ENCODE measurements around the gene SERTAD1.

DNA sequence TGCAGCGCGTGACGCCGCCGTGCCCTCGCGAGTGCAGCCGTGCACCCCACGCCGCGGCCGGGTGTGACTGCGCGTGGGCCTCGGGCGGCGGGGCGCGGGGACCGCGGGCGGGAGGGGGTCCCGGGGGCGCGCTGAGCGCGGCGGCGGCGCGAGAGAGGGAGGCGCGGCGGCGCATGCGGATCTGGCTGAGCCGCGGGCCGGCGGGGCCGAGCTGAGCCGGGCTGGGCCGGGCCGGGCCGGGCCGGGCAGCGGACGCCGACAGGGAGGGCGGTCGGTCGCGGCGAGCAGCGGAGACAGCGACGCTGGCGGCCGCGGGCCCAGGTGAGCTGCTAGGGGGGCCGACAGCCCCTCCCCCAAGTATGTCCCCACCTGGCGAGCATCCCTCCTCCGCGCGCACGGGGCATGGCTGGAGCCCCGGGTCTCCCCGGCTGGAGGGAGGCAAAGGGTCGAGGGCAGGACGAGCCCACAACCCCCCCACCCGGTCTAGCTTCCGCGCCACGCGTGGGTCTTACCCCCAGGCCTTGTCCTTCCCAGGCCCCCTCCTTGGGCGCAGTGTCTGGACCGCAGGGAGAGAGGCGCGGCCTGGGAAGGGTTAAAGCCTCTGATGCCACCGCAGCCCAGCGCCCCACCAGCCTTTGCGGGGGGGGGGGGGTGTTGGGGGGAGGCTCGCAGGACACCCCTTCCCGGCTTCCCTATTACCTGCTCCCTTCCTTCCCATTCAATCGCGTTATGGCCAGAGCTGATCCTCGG, 41.4 kb upstream of the SERTAD1 start, which contains the start of gene SPTBN4:
- TF ChIP-seq EZH2phosphoT487 (IDR thresholded peaks at IDR 0.05; ENCODE audit: borderline replicate concordance, low read length), result no peak
- TF ChIP-seq, protein P1, sequence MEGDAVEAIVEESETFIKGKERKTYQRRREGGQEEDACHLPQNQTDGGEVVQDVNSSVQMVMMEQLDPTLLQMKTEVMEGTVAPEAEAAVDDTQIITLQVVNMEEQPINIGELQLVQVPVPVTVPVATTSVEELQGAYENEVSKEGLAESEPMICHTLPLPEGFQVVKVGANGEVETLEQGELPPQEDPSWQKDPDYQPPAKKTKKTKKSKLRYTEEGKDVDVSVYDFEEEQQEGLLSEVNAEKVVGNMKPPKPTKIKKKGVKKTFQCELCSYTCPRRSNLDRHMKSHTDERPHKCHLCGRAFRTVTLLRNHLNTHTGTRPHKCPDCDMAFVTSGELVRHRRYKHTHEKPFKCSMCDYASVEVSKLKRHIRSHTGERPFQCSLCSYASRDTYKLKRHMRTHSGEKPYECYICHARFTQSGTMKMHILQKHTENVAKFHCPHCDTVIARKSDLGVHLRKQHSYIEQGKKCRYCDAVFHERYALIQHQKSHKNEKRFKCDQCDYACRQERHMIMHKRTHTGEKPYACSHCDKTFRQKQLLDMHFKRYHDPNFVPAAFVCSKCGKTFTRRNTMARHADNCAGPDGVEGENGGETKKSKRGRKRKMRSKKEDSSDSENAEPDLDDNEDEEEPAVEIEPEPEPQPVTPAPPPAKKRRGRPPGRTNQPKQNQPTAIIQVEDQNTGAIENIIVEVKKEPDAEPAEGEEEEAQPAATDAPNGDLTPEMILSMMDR (IDR thresholded peaks at IDR 0.05; ENCODE audit: low read depth, low read length, poor library complexity, severe bottlenecking), result no peak

Measured in DOHH2 (cell line).